ENCODE results near the gene FCN1.

Gene FCN1

GRCh38 chr9:134930398-134930797 is 12.7 kb upstream of the FCN1 start:
- H3K9ac ChIP-seq (ENCODE audit: low read length), result peak overlapping the region; percentile 44
- H3K4me2 ChIP-seq (ENCODE audit: low read depth, low read length, poor library complexity, severe bottlenecking), result peak overlapping the region; percentile 60
- no peak overlapping the region for H2AFZ ChIP-seq (ENCODE audit: low read depth, low read length, severe bottlenecking)
- no peaks in the 10 kb centered on the region for H3K79me2 ChIP-seq (ENCODE audit: insufficient read depth, low read length)
- no peaks in the 10 kb centered on the region for H3K9me2 ChIP-seq (replicated peaks; ENCODE audit: insufficient read depth, low read length)
- no peaks in the 10 kb centered on the region for H4K20me1 ChIP-seq (ENCODE audit: low read depth, low read length)
- no peaks in the 10 kb centered on the region for H3K36me3 ChIP-seq (ENCODE audit: low read length)
- no peaks in the 10 kb centered on the region for H3K27me3 ChIP-seq (ENCODE audit: low read length)
- H3F3A ChIP-seq (ENCODE audit: insufficient read depth), result peaks cover 21% of the 10 kb centered on the region
- H3K9me3 ChIP-seq (ENCODE audit: insufficient read depth, low read length), result no peaks in the 10 kb centered on the region
- H3K27ac ChIP-seq (ENCODE audit: low read depth, low read length), result peak overlapping the region; percentile 89
- no peak overlapping the region for H3K4me3 ChIP-seq (ENCODE audit: insufficient read depth, low read length, poor library complexity, severe bottlenecking)
- TF ChIP-seq EZH2phosphoT487 (conservative IDR thresholded peaks at IDR 0.05; ENCODE audit: low read length) (no peak), CTCF (IDR thresholded peaks at IDR 0.05; ENCODE audit: insufficient read depth, low read length, poor library complexity, severe bottlenecking) (no peak)

- Histone ChIP-seq H3K9me2 (replicated peaks; ENCODE audit: insufficient read depth, low read length) (no peaks in the 10 kb centered on the region), H3K36me3 (ENCODE audit: low read length) (no peaks in the 10 kb centered on the region), H3K4me3 (ENCODE audit: insufficient read depth, low read length, poor library complexity, severe bottlenecking) (no peak overlapping the region), H3K4me2 (ENCODE audit: low read depth, low read length, poor library complexity, severe bottlenecking) (peak overlapping the region; percentile 57), H2AFZ (ENCODE audit: low read depth, low read length, severe bottlenecking) (no peak overlapping the region), H3K9ac (ENCODE audit: low read length) (peak overlapping the region; percentile 44), H3K79me2 (ENCODE audit: insufficient read depth, low read length) (no peaks in the 10 kb centered on the region), H3K27me3 (ENCODE audit: low read length) (no peaks in the 10 kb centered on the region), H4K20me1 (ENCODE audit: low read depth, low read length) (no peaks in the 10 kb centered on the region), H3K9me3 (ENCODE audit: insufficient read depth, low read length) (no peaks in the 10 kb centered on the region), H3F3A (ENCODE audit: insufficient read depth) (peaks cover 21% of the 10 kb centered on the region), H3K27ac (ENCODE audit: low read depth, low read length) (peak overlapping the region; percentile 89)
- no peak for TF ChIP-seq CTCF (IDR thresholded peaks at IDR 0.05; ENCODE audit: insufficient read depth, low read length, poor library complexity, severe bottlenecking)
- TF ChIP-seq EZH2phosphoT487 (conservative IDR thresholded peaks at IDR 0.05; ENCODE audit: low read length), result no peak
Measured at GRCh38 chr9:134929193-134930158, 11.8 kb upstream of the FCN1 start.

- H4K20me1 ChIP-seq (ENCODE audit: low read depth, low read length), result no peaks in the 10 kb centered on the region
- H3F3A ChIP-seq (ENCODE audit: insufficient read depth), result peaks cover 21% of the 10 kb centered on the region
- no peak overlapping the region for H3K27ac ChIP-seq (ENCODE audit: low read depth, low read length)
- H3K27me3 ChIP-seq (ENCODE audit: low read length), result no peaks in the 10 kb centered on the region
- H3K9me2 ChIP-seq (replicated peaks; ENCODE audit: insufficient read depth, low read length), result no peaks in the 10 kb centered on the region
- H2AFZ ChIP-seq (ENCODE audit: low read depth, low read length, severe bottlenecking), result no peak overlapping the region
- no peak overlapping the region for H3K4me3 ChIP-seq (ENCODE audit: insufficient read depth, low read length, poor library complexity, severe bottlenecking)
- no peak overlapping the region for H3K4me2 ChIP-seq (ENCODE audit: low read depth, low read length, poor library complexity, severe bottlenecking)
- H3K36me3 ChIP-seq (ENCODE audit: low read length), result no peaks in the 10 kb centered on the region
- no peak for TF ChIP-seq EZH2phosphoT487 (conservative IDR thresholded peaks at IDR 0.05; ENCODE audit: low read length)
- TF ChIP-seq CTCF (IDR thresholded peaks at IDR 0.05; ENCODE audit: insufficient read depth, low read length, poor library complexity, severe bottlenecking), result no peak
- no peaks in the 10 kb centered on the region for H3K9me3 ChIP-seq (ENCODE audit: insufficient read depth, low read length)
- H3K9ac ChIP-seq (ENCODE audit: low read length), result no peak overlapping the region; the same call in 1 of the 2 replicates
- no peaks in the 10 kb centered on the region for H3K79me2 ChIP-seq (ENCODE audit: insufficient read depth, low read length)
Measured at GRCh38 chr9:134928436-134929192, 10.9 kb upstream of the FCN1 start.

All from SU-DHL-6 (cell line).